ENCODE results near the gene TBKBP1. TPM values are rescaled to one million over a fixed set of nuclear protein-coding genes. Genes with fewer than 3 reads are reported as not detected.

Gene TBKBP1
- total RNA-seq, 4 donors from 2014 or later = 8.2 to 11.0 (median 10.0) TPM

GRCh38 chr17:47733047-47733673, 39.2 kb downstream of the TBKBP1 start, which contains the start of gene TBX21:
Gene TBX21, plus strand, starts transcription at chr17:47733236. Its CDS starts 219 bp downstream, at chr17:47733455.
- TF ChIP-seq CTCF (IDR thresholded peaks at IDR 0.05) (peak in 1 of 6 experiments; percentile 23), POLR2A (IDR thresholded peaks at IDR 0.05) (no peak)
- intact Hi-C loops (cut with DNase I) = no loop called here
- Histone ChIP-seq H3K36me3 (no peaks in the 10 kb centered on the region), H3K27ac (no peak within 1 kb of the TSS), H3K27me3 (peaks cover 6% of the 10 kb centered on the region), H3K9me3 (no peaks in the 10 kb centered on the region), H3K4me1 (peaks cover 0 to 13% of the 10 kb centered on the region in 2 donors), H3K4me3 (replicated peaks in 1 of 3) (peak within 1 kb of the TSS in 1 of 3 donors; percentile 28)
- WGBS, 2 donors = 5% methylated on average over 4 of the region's 73 CpGs; no CpG with 5 or more reads in 1 of the 2 donors
- peak; percentile 58 to 63 for DNase-seq

- TF ChIP-seq POLR2A (IDR thresholded peaks at IDR 0.05) = no peak
- no peak for TF ChIP-seq CTCF (IDR thresholded peaks at IDR 0.05)
- H3K27me3 ChIP-seq = peaks cover 6% of the 10 kb centered on the region
- peak overlapping the region in 1 of 3 donors; percentile 28 for H3K4me3 ChIP-seq (replicated peaks in 1 of 3)
- H3K36me3 ChIP-seq = no peaks in the 10 kb centered on the region
- no peak for DNase-seq
- H3K4me1 ChIP-seq = peaks cover 0 to 13% of the 10 kb centered on the region in 2 donors
- H3K27ac ChIP-seq = no peak overlapping the region
- intact Hi-C loops (cut with DNase I) = no loop called here
- H3K9me3 ChIP-seq = no peaks in the 10 kb centered on the region
- 14 to 16% methylated on average over 23 to 26 of the region's 60 CpGs for WGBS, 2 donors
These were observed 39.9 kb downstream of the TBKBP1 start for GRCh38 chr17:47733674-47734410.

GRCh38 chr17:47735139-47735464, 41.1 kb downstream of the TBKBP1 start:
- no peak for TF ChIP-seq CTCF (IDR thresholded peaks at IDR 0.05)
- TF ChIP-seq POLR2A (IDR thresholded peaks at IDR 0.05) = no peak
- DNase-seq = no peak
- H3K36me3 ChIP-seq = no peaks in the 10 kb centered on the region
- no peaks in the 10 kb centered on the region for H3K9me3 ChIP-seq
- peaks cover 6% of the 10 kb centered on the region for H3K27me3 ChIP-seq
- 79 to 100% methylated on average over 2 to 3 of the region's 3 CpGs for WGBS, 2 donors
- no peak overlapping the region for H3K4me3 ChIP-seq (replicated peaks in 1 of 3)
- peaks cover 0 to 13% of the 10 kb centered on the region in 2 donors for H3K4me1 ChIP-seq
- intact Hi-C loops (cut with DNase I) = no loop called here
- no peak overlapping the region for H3K27ac ChIP-seq

GRCh38 chr17:47735536-47736011, 41.6 kb downstream of the TBKBP1 start:
- 85 to 88% methylated on average over 3 of the region's 3 CpGs for WGBS, 2 donors
- Histone ChIP-seq H3K9me3 (no peaks in the 10 kb centered on the region), H3K4me3 (replicated peaks in 1 of 3) (no peak overlapping the region), H3K36me3 (no peaks in the 10 kb centered on the region), H3K4me1 (peaks cover 0 to 13% of the 10 kb centered on the region in 2 donors), H3K27me3 (peaks cover 6% of the 10 kb centered on the region), H3K27ac (no peak overlapping the region)
- intact Hi-C loops (cut with DNase I) = no loop called here
- TF ChIP-seq POLR2A (IDR thresholded peaks at IDR 0.05) (no peak), CTCF (IDR thresholded peaks at IDR 0.05) (no peak)
- DNase-seq = no peak

All from thyroid gland (tissue), 4 donors.